Stimulated activated CD4-positive, alpha-beta T cell treated with anti-CD3 and anti-CD28 coated beads, TNF-alpha, amount 100 ng/mL, for 4 hours (primary cell): ENCODE data around the gene ZNF844.
"Not testable (repeated sequence)": the region's sequence is repeated elsewhere in the genome, so short reads cannot be mapped to it uniquely, and the experiment has no call there.

Source experiments
- DNase-seq, 3 experiments: peaks; one replicate each; pipeline ENCODE4 v3.0.0-alpha.2; 2020; ENCODE audit warnings: low read depth in 3 of 3

The ZNF844 gene

GRCh38 chr19:12092065-12092867, 27.7 kb downstream of the ZNF844 start:
- DNase-seq, result peak; percentile 9 to 35 (median 29)

GRCh38 chr19:12092956-12093355, 28.4 kb downstream of the ZNF844 start:
- no peak for DNase-seq

- no peak for DNase-seq
Observed at GRCh38 chr19:12093777-12094176, 29.2 kb downstream of the ZNF844 start.

DNA sequence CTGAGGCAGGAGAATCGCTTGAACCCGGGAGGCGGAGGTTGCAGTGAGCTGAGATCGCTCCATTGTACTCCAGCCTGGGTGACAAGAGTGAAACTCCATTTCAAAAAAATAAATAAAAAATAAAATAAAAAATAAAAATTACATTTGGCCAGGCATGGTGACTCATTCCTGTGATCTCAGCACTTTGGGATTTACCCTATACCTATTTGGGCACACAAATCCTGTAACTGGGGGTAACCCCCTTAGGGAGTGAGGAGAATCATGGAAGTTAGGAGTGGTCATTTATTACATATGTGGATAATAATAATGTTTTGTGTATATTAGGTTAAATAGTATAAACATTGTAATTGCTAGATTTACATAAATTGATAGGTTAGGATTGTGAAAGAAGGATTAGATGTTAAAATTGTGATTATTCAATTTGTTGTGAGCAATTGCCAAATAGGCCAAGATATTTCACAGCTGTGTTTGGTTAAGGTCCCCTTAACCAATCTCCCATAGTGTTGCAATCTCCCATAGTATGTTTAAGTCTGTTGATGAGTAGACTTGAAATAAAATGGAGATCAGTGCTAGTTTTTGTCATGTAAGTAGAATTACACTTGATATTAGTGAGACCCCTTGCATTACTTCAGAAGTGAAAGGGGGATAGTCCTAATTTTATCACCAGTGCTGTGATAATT, 30.7 kb downstream of the ZNF844 start:
- DNase-seq, result no peak

GRCh38 chr19:12098040-12098439, 33.5 kb downstream of the ZNF844 start:
- no peak for DNase-seq

GRCh38 chr19:12103909-12104308, 39.4 kb downstream of the ZNF844 start:
- not testable (repeated sequence) for DNase-seq

DNA sequence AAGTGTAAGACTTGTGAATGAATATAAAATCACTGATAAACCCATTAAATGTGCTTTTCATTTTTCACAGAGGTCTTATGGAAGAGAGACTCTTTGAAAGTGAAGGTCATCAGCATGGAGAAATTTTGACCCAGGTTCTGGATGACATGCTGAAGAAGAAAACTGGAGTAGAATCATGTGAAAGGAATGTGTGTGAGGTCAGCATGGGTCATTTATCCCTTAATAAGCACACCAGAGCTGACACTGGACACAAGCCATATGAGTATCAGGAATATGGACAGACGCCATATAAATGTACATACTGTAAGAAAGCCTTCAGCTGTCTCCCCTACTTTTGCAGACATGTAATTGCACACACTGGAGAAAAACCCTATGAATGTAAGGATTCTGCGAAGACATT, 46.6 kb downstream of the ZNF844 start:
- no peak for DNase-seq

DNA sequence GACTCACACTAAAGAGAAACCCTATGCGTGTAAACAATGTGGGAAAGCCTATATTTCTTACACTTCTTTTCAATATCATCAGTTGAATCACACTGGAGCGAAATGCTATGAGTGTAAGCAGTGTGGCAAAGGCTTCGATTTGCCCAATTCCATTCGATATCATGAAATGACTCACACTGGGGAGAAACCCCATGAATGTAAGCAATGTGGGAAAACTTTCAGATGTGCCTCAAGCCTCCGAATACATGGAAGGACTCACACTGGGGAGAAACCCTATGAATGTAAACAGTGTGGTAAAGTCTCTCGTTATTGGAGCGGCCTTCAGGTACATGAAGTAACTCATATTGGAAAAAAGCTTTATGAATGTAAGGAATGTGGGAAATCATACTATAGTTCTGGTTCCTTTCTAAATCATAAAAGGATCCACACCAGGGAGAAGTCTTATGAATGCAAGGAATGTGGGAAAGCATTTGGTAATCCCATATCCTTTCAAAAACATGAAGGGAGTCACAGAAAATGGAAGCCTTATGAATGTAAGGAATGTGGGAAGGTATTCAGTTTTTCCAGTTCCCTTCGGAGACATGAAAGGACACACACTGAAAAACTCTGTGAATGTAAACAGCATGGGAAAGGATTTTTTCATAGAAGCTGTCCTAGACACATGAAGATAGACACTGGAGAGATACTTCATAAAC, 47.6 kb downstream of the ZNF844 start:
- DNase-seq, result no peak

GRCh38 chr19:12112701-12113100, 48.2 kb downstream of the ZNF844 start:
- no peak for DNase-seq

DNA sequence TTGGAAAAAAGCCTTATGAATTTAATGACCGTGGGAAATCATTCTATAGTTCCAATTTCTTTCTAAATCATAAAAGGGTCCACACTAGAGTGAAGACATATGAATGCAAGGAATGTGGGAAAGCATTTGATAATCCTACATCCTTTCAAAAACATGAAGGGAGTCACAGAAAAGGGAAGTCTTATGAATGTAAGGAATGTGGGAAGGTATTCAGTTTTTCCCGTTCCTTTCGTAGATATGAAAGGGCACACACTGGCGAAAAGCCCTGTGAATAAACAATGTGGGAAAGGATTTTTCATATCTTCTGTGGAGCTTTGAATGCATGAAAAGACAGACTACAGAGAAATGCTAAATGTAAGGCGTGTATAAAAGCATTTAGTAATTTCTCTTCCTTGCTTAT, 48.6 kb downstream of the ZNF844 start:
- DNase-seq, result no peak

DNA sequence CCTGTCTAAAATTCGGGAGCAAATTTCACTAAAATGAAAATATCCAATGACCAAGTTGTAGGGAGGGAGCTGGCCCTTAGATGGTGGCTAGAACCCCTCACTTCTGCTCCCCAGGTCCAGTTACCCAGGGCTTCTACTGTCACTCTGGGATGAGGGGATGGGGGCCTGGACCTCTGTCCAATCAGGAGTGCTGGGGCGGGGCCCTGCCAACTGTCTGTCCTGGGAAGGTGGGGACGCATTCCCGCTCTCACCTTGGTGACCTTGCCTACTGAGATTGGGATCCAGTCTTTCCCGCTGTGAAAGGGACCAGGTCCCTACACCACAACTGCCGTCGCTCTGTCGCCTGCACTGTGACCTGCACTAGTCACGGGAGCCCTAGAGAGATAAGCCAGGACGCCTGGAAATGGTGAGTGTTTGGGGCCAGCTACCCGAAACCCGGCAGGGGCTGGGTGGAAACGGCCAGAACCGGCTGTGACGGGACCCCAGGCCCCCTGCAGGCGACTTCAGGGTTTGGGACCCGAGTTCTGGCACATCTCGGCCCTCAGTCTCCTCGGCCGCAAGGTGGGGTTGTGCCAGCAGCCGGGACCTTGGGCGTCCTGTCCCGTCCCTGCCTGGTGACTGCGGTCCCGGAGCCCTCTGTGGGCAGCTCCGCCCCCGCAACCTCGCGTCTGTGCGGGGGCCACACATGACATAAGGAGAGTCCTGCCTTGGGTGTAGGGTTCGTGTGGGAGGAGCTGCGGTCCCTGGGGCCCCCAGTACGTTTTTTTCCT, 52.9 kb downstream of the ZNF844 start:
- no peak for DNase-seq

- no peak for DNase-seq
Observed at GRCh38 chr19:12126707-12127106, 62.2 kb downstream of the ZNF844 start.
